Endothelial cell of umbilical vein (primary cell): ENCODE results near the gene GLCE. TPM values are rescaled to one million over a fixed set of nuclear protein-coding genes. Genes with fewer than 3 reads are reported as not detected.

Experiments used
- BruUV-seq: library from RNA; stranded (reverse); fragments of 400-500 nt; replicated peaks from 2 replicates; lab custom pipeline; 2021; lab: Mats Ljungman, UMichigan
- CTCF ChIA-PET: fragments of 300-600, 350-600 bp; sonication (Branson Sonifier 250); formaldehyde crosslinking; loops from one replicate; lab custom pipeline; 2021; ENCODE audit warnings: antibody characterized with exemption, inconsistent platforms; lab: Charles Lee
- POLR2A ChIA-PET: fragments of 300-600, 350-600 bp; sonication (Branson Sonifier 250); formaldehyde crosslinking; loops from one replicate; lab custom pipeline; 2021; ENCODE audit warnings: antibody characterized with exemption, inconsistent platforms; lab: Charles Lee
- DNase-seq: peaks from one replicate; pipeline ENCODE4 v3.0.0-alpha.2; 2011; ENCODE audit warnings: low read depth, low spot score
- FAIRE-seq: peaks from 2 replicates; lab custom pipeline; 2011; peaks lifted over from hg19 to GRCh38; lab: Jason Lieb, UNC
- H2AFZ ChIP-seq: 2 replicates; pipeline ENCODE4 v1.6.0; 2012; ENCODE audit warnings: low read depth, low read length, control low read depth, inconsistent platforms
- H3K27ac ChIP-seq: 2 replicates; pipeline ENCODE4 v1.5.1; 2011; ENCODE audit warnings: low read depth, mild to moderate bottlenecking, control low read depth, low read length, moderate library complexity; ENCODE audit not compliant: insufficient read depth
- H3K27me3 ChIP-seq, 2 experiments: 2 replicates each; pipeline versions ENCODE4 v1.6.0 to v1.6.1; 2011; ENCODE audit warnings: low read length in 2 of 2, mixed read lengths in 1 of 2; ENCODE audit not compliant: control insufficient read depth in 2 of 2, insufficient read depth in 2 of 2
- H3K36me3 ChIP-seq, 2 experiments: 2 replicates in 1 of 2; 3 replicates in 1 of 2; pipeline ENCODE4 v1.5.1; 2011; ENCODE audit warnings: low read length in 2 of 2, mild to moderate bottlenecking in 1 of 2, moderate library complexity in 1 of 2; ENCODE audit not compliant: control insufficient read depth in 2 of 2, insufficient read depth in 2 of 2; ENCODE audit errors: extremely low read depth in 1 of 2
- H3K4me1 ChIP-seq: 3 replicates; pipeline ENCODE4 v1.5.1; 2011; ENCODE audit warnings: mild to moderate bottlenecking, low read length; ENCODE audit not compliant: control insufficient read depth, insufficient read depth; ENCODE audit errors: extremely low read depth
- H3K4me2 ChIP-seq: 2 replicates; pipeline ENCODE4 v1.6.1; 2011; ENCODE audit warnings: low read length, control low read depth, mixed read lengths; ENCODE audit not compliant: insufficient read depth
- H3K4me3 ChIP-seq, 3 experiments: fragments of 200-600 bp in 1 of 3; sonication (generic), shearing (Covaris generic) in 1 of 3; replicated peaks in 1 of 3; 2 replicates each; pipeline ENCODE4 v1.5.1; 2011 to 2016; ENCODE audit warnings: control low read depth in 3 of 3, low read length in 3 of 3, mild to moderate bottlenecking in 2 of 3, inconsistent platforms in 1 of 3, low read depth in 1 of 3, moderate library complexity in 1 of 3; ENCODE audit not compliant: insufficient read depth in 1 of 3
- H3K79me2 ChIP-seq: 2 replicates; pipeline ENCODE4 v1.6.0; 2012; ENCODE audit warnings: low read length, inconsistent platforms; ENCODE audit not compliant: control insufficient read depth, insufficient read depth
- H3K9ac ChIP-seq: replicated peaks from 2 replicates; pipeline ENCODE3; 2011; ENCODE audit warnings: low read length, control low read depth; ENCODE audit not compliant: insufficient read depth; ENCODE audit errors: extremely low read depth
- H3K9me1 ChIP-seq: replicated peaks from 3 replicates; pipeline ENCODE4 v1.6.0; 2011; ENCODE audit warnings: mild to moderate bottlenecking, low read length; ENCODE audit not compliant: control insufficient read depth, insufficient read depth; ENCODE audit errors: extremely low read depth
- H3K9me3 ChIP-seq: replicated peaks from 2 replicates; pipeline ENCODE4 v1.5.1; 2012; ENCODE audit warnings: low read length, inconsistent platforms; ENCODE audit not compliant: control insufficient read depth, insufficient read depth
- H4K20me1 ChIP-seq: replicated peaks from 2 replicates; pipeline ENCODE3; 2011; ENCODE audit warnings: mild to moderate bottlenecking, low read length; ENCODE audit not compliant: control insufficient read depth, insufficient read depth; ENCODE audit errors: extremely low read depth
- CTCF ChIP-seq, 2 donors: IDR thresholded peaks; 1 replicate in 1 of 2; 2 replicates in 1 of 2; pipeline ENCODE4 v1.5.1; 2011; ENCODE audit warnings: low read length in 2 of 2, mild to moderate bottlenecking in 2 of 2, moderate library complexity in 2 of 2, control low read depth in 1 of 2, inconsistent platforms in 1 of 2, low read depth in 1 of 2; ENCODE audit not compliant: insufficient read depth in 1 of 2; ENCODE audit errors: extremely low read depth in 1 of 2
- EZH2 ChIP-seq: IDR thresholded peaks from 2 replicates; pipeline ENCODE4 v1.6.1; 2012; ENCODE audit warnings: borderline replicate concordance, low read depth, mild to moderate bottlenecking, moderate library complexity, low read length, inconsistent platforms; ENCODE audit not compliant: severe bottlenecking
- FOS ChIP-seq: IDR thresholded peaks from 2 replicates; pipeline ENCODE4 v1.6.1; 2011; ENCODE audit warnings: mild to moderate bottlenecking, low read length, moderate library complexity, borderline replicate concordance; ENCODE audit not compliant: insufficient read depth
- GATA2 ChIP-seq: IDR thresholded peaks from 2 replicates; pipeline ENCODE4 v1.7.0; 2011; ENCODE audit warnings: low read depth, mild to moderate bottlenecking, moderate library complexity, mixed read lengths, low read length; ENCODE audit not compliant: insufficient read length, insufficient read depth
- JUN ChIP-seq: IDR thresholded peaks from 2 replicates; pipeline ENCODE4 v1.6.1; 2011; ENCODE audit warnings: borderline replicate concordance, low read depth; ENCODE audit not compliant: insufficient read length, insufficient read depth
- MAX ChIP-seq: IDR thresholded peaks from 2 replicates; pipeline ENCODE4 v1.6.1; 2011; ENCODE audit not compliant: insufficient read depth, insufficient read length
- MYC ChIP-seq: IDR thresholded peaks from one replicate; pipeline ENCODE4 v1.6.1; 2011; ENCODE audit warnings: mild to moderate bottlenecking, low read depth, low read length
- POLR2A ChIP-seq: IDR thresholded peaks from 2 replicates; pipeline ENCODE4 v1.6.1; 2012; ENCODE audit warnings: low read depth, mild to moderate bottlenecking, control low read depth, low read length
- POLR2AphosphoS5 ChIP-seq: IDR thresholded peaks from 2 replicates; pipeline ENCODE4 v1.6.1; 2012; ENCODE audit warnings: low read depth, mild to moderate bottlenecking, control low read depth, low read length, moderate library complexity; ENCODE audit not compliant: insufficient read depth
- dilution Hi-C: fragments of 300-500 bp; cut with MboI; formaldehyde crosslinking; loops from one replicate; pipeline ENCODE4 v1.15.0; 2019; ENCODE audit warnings: low sequenced_read_pairs; ENCODE audit not compliant: extremely low pct_ligation_motif_present
- intact Hi-C: fragments of 100-400 bp; cut with micrococcal nuclease; formaldehyde crosslinking; loops from one replicate; pipeline ENCODE4 v1.10.0; 2022
- polyA plus RNA-seq, 4 experiments: library from polyadenylated mRNA; depleted of rRNA in 3 of 4; stranded (reverse) in 3 of 4; unstranded in 1 of 4; fragments of >200 nt; gene quantifications; 2 replicates each; pipeline versions ENCODE4 v1.2.1 to v1.2.3, GENCODE V29; 2011 to 2012; ENCODE audit warnings: missing spikeins in 1 of 4
- total RNA-seq: library from RNA; stranded (reverse); gene quantifications from 2 replicates; pipeline ENCODE4 v1.2.3, GENCODE V29; 2021

The GLCE gene
- total and polyA plus RNA-seq, 2 donors (not counting 3 experiments of a cell fraction or from before 2014, with no cell fraction given) = 48.1 to 86.6 TPM

GRCh38 chr15:69209661-69210060, 49.2 kb downstream of the GLCE start:
- no peak for DNase-seq
- dilution Hi-C loops = no loop called here
- Histone ChIP-seq H4K20me1 (no peaks in the 10 kb centered on the region), H2AFZ (no peak overlapping the region), H3K9me1 (no peaks in the 10 kb centered on the region), H3K4me3 (no peak overlapping the region), H3K79me2 (peaks cover 22% of the 10 kb centered on the region), H3K4me2 (no peak overlapping the region), H3K9ac (no peak overlapping the region), H3K27me3 (no peaks in the 10 kb centered on the region), H3K27ac (no peak overlapping the region), H3K4me1 (peaks cover 6% of the 10 kb centered on the region), H3K9me3 (no peaks in the 10 kb centered on the region), H3K36me3 (no peaks in the 10 kb centered on the region)
- TF ChIP-seq FOS (no peak), CTCF (IDR thresholded peaks at IDR 0.05; ENCODE audit: extremely low read depth in 1 of 2, insufficient read depth in 1 of 2, low read depth in 1 of 2, low read length in 2 of 2) (no peak), EZH2 (no peak), MAX (no peak), POLR2AphosphoS5 (no peak), MYC (no peak), GATA2 (no peak), POLR2A (no peak), JUN (no peak)
- BruUV-seq = no TSS peak
- CTCF ChIA-PET = interaction anchor here (1.3 to 1.9 kb wide), 3 partner anchors 8 to 25 kb away, joined by 4 to 5 read pairs (median 4); no protein-coding TSS in a partner anchor
- FAIRE-seq = no peak
- intact Hi-C loops = loop anchor here (5.0 kb wide), 1 partner anchor 47 kb away; the partner anchor contains the start of gene GLCE
- POLR2A ChIA-PET = no interaction called here
